Spleen (tissue), 7 donors: ENCODE measurements around the gene CPSF3.

Experiments used
- CTCF ChIP-seq, 11 experiments: fragments of 200-600 bp in 7 of 11; fragments of 450-650 bp in 4 of 11; sonication (generic) in 4 of 11; IDR thresholded peaks in 8 of 11; conservative IDR thresholded peaks in 3 of 11; 1 replicate in 7 of 11; 2 replicates in 4 of 11; pipeline versions ENCODE4 v1.4.0 to v1.8.0; 2016 to 2021; ENCODE audit warnings: antibody characterized with exemption in 11 of 11, inconsistent platforms in 4 of 11, mild to moderate bottlenecking in 1 of 11
- POLR2A ChIP-seq, 3 donors: fragments of 450-650 bp; IDR thresholded peaks; one replicate each; pipeline ENCODE4 v1.5.1; 2017; ENCODE audit warnings: antibody characterized with exemption in 3 of 3, mild to moderate bottlenecking in 1 of 3
- POLR2AphosphoS5 ChIP-seq, 3 donors: sonication (generic); formaldehyde crosslinking; IDR thresholded peaks; one replicate each; pipeline ENCODE4 v1.5.1; 2017; ENCODE audit warnings: antibody characterized with exemption in 3 of 3
- donor health status: DM: no; HTN: no; CAD: no; lungs with moderate emphysema.
- donor health status: DM: no; HTN: no; CAD: no.
- donor health status: DM: no; HTN: no; CAD: no.

GRCh38 chr2:9484533-9484932 lies 61.1 kb downstream of the CPSF3 start:
- TF ChIP-seq CTCF (IDR thresholded peaks at IDR 0.05 in 8 of 11, conservative IDR thresholded peaks at IDR 0.05 in 3 of 11) (no peak), POLR2AphosphoS5 (IDR thresholded peaks at IDR 0.05) (no peak), POLR2A (IDR thresholded peaks at IDR 0.05) (no peak)
